GM21717 (cell line): ENCODE measurements around the gene ATOH8.

ENCODE experiments used
- ATAC-seq: cut with Tn5 transposase; IDR thresholded peaks from one replicate; pipeline ENCODE4 v1.9.1; 2021; ENCODE audit warnings: mild to moderate bottlenecking, moderate library complexity; ENCODE audit not compliant: unreplicated experiment

Gene ATOH8

GRCh38 chr2:85718009-85718391, 35.8 kb upstream of the ATOH8 start:
- no peak for ATAC-seq

- no peak for ATAC-seq
Observed at GRCh38 chr2:85718885-85719492, 34.8 kb upstream of the ATOH8 start.

GRCh38 chr2:85719609-85720240, 34.1 kb upstream of the ATOH8 start:
- ATAC-seq: no peak

- no peak for ATAC-seq
Observed at GRCh38 chr2:85720533-85720932, 33.3 kb upstream of the ATOH8 start.

- ATAC-seq: no peak
Observed at GRCh38 chr2:85721641-85722040, 32.1 kb upstream of the ATOH8 start.

GRCh38 chr2:85722519-85722918, 31.3 kb upstream of the ATOH8 start:
- ATAC-seq: no peak

GRCh38 chr2:85723707-85724360, 30.0 kb upstream of the ATOH8 start:
- ATAC-seq: no peak

GRCh38 chr2:85724731-85725181, 29.0 kb upstream of the ATOH8 start:
- ATAC-seq: no peak

GRCh38 chr2:85725451-85725850, 28.3 kb upstream of the ATOH8 start:
- no peak for ATAC-seq

GRCh38 chr2:85727798-85728197, 26.0 kb upstream of the ATOH8 start:
- no peak for ATAC-seq

- no peak for ATAC-seq
Observed at GRCh38 chr2:85728342-85728741, 25.4 kb upstream of the ATOH8 start.

GRCh38 chr2:85728883-85729824, 24.6 kb upstream of the ATOH8 start:
- ATAC-seq: peak; percentile 62

- ATAC-seq: no peak
Observed at GRCh38 chr2:85729825-85730510, 23.8 kb upstream of the ATOH8 start.

- ATAC-seq: no peak
Observed at GRCh38 chr2:85730686-85731230, 23.0 kb upstream of the ATOH8 start.

GRCh38 chr2:85731606-85732005, 22.2 kb upstream of the ATOH8 start:
- no peak for ATAC-seq

- ATAC-seq: no peak
Observed at GRCh38 chr2:85732467-85733120, 21.2 kb upstream of the ATOH8 start.

- no peak for ATAC-seq
Observed at GRCh38 chr2:85733121-85733960, 20.4 kb upstream of the ATOH8 start.

GRCh38 chr2:85734015-85734414, 19.8 kb upstream of the ATOH8 start:
- no peak for ATAC-seq
